ENCODE measurements around the gene FAM186B. TPM values are rescaled to one million over a fixed set of nuclear protein-coding genes. Genes with fewer than 3 reads are reported as not detected.

Gene FAM186B
- total and polyA plus RNA-seq, 2 of the 13 experiments (the other 11 are each of a cell fraction or from before 2014, with no cell fraction given): 0.07 to 0.20 TPM

DNA sequence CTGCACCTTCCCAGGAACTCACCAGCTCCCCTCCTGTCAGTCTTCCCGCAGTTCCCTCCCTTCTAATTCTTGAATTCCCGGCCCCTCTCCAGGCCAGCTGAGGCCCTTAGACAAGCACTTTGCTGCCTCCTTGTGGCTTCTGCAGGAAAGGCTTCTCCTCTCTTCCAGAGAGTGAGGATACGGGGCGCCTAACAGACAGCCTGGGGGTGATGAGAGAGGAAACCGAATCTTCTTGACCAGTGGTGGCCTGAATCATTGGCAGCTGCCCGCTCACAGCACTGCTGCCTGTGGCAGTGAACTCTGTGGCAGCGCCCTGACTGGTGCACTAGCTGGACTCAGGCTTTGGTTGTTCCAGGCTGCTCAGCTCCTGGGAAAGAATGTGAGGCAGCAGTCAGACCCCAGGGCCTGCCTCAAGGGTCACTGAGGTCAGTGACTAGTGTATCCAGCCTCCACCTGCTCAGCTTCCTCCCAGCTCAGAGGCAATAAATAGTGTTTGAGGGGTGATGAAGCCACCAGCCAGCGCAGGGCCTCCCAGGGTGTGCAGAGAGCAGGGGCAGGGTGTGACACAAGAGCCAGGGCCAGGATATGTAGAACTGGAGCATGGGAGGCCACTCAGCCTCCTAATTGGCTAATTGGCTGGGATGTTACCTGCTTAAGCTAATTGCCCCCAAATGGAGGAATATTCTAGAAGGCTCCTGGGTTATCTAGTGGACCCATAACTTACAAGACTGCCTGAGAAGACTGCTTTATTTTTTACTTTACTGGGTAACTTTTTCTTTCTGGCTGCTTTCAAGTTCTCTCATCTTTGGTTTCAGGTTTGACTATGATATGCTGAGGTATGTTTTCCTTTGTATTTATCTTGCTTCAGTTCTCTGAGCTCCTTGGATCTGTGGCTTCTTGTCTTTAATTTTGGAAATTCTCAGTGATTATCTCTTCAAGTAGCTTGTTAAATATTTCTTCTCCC, 24.6 kb downstream of the FAM186B start (continued):
- no peak for TF ChIP-seq UBTF (CRISPR knock-in tag; IDR thresholded peaks at IDR 0.05)
- no peak for TF ChIP-seq ZNF550 (CRISPR knock-in tag; IDR thresholded peaks at IDR 0.05; ENCODE audit: borderline replicate concordance)
- no peak for TF ChIP-seq MAFK (conservative IDR thresholded peaks at IDR 0.05 in 1 of 2, IDR thresholded peaks at IDR 0.05 in 1 of 2; ENCODE audit: low read length in 2 of 2)
- no peak for TF ChIP-seq ZNF564 (CRISPR knock-in tag; IDR thresholded peaks at IDR 0.05)
- TF ChIP-seq ATF5 (CRISPR knock-in tag; IDR thresholded peaks at IDR 0.05; ENCODE audit: low read depth): no peak
- TF ChIP-seq ZNF256 (CRISPR knock-in tag; conservative IDR thresholded peaks at IDR 0.05): no peak
- no peak for TF ChIP-seq ZSCAN12 (CRISPR knock-in tag; IDR thresholded peaks at IDR 0.05)
- no peak for TF ChIP-seq GABPB1 (CRISPR knock-in tag; IDR thresholded peaks at IDR 0.05)
- no peak for TF ChIP-seq HMG20B (CRISPR knock-in tag; conservative IDR thresholded peaks at IDR 0.05)
- TF ChIP-seq CBX5 (CRISPR knock-in tag; IDR thresholded peaks at IDR 0.05; ENCODE audit: borderline replicate concordance): no peak
- TF ChIP-seq, protein P1, sequence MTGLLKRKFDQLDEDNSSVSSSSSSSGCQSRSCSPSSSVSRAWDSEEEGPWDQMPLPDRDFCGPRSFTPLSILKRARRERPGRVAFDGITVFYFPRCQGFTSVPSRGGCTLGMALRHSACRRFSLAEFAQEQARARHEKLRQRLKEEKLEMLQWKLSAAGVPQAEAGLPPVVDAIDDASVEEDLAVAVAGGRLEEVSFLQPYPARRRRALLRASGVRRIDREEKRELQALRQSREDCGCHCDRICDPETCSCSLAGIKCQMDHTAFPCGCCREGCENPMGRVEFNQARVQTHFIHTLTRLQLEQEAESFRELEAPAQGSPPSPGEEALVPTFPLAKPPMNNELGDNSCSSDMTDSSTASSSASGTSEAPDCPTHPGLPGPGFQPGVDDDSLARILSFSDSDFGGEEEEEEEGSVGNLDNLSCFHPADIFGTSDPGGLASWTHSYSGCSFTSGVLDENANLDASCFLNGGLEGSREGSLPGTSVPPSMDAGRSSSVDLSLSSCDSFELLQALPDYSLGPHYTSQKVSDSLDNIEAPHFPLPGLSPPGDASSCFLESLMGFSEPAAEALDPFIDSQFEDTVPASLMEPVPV (CRISPR knock-in tag; IDR thresholded peaks at IDR 0.05): no peak
- TF ChIP-seq ZNF432 (CRISPR knock-in tag; IDR thresholded peaks at IDR 0.05; ENCODE audit: borderline replicate concordance): no peak
- TF ChIP-seq NFIB (CRISPR knock-in tag; IDR thresholded peaks at IDR 0.05; ENCODE audit: borderline replicate concordance): no peak
- TF ChIP-seq SP2 (CRISPR knock-in tag; IDR thresholded peaks at IDR 0.05): no peak
- TF ChIP-seq ZNF552 (CRISPR knock-in tag; IDR thresholded peaks at IDR 0.05; ENCODE audit: borderline replicate concordance): no peak
- TF ChIP-seq RAD51 (IDR thresholded peaks at IDR 0.05; ENCODE audit: borderline replicate concordance): no peak
- TF ChIP-seq ZNF607 (CRISPR knock-in tag; IDR thresholded peaks at IDR 0.05; ENCODE audit: borderline replicate concordance): no peak
- TF ChIP-seq, protein P2, sequence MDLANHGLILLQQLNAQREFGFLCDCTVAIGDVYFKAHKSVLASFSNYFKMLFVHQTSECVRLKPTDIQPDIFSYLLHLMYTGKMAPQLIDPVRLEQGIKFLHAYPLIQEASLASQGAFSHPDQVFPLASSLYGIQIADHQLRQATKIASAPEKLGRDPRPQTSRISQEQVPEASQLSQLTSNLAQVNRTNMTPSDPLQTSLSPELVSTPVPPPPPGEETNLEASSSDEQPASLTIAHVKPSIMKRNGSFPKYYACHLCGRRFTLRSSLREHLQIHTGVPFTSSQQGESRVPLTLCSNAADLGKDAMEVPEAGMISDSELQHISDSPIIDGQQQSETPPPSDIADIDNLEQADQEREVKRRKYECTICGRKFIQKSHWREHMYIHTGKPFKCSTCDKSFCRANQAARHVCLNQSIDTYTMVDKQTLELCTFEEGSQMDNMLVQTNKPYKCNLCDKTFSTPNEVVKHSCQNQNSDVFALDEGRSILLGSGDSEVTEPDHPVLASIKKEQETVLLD (CRISPR knock-in tag; IDR thresholded peaks at IDR 0.05; ENCODE audit: low read depth): no peak
- TF ChIP-seq, protein P3, sequence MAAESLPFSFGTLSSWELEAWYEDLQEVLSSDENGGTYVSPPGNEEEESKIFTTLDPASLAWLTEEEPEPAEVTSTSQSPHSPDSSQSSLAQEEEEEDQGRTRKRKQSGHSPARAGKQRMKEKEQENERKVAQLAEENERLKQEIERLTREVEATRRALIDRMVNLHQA (CRISPR knock-in tag; IDR thresholded peaks at IDR 0.05): no peak
- no peak for TF ChIP-seq YY1 (IDR thresholded peaks at IDR 0.05; ENCODE audit: insufficient read depth, insufficient replicate concordance, low read depth, low read length)
- no peak for TF ChIP-seq NR3C1 (CRISPR knock-in tag; IDR thresholded peaks at IDR 0.05)
- TF ChIP-seq, protein P4, sequence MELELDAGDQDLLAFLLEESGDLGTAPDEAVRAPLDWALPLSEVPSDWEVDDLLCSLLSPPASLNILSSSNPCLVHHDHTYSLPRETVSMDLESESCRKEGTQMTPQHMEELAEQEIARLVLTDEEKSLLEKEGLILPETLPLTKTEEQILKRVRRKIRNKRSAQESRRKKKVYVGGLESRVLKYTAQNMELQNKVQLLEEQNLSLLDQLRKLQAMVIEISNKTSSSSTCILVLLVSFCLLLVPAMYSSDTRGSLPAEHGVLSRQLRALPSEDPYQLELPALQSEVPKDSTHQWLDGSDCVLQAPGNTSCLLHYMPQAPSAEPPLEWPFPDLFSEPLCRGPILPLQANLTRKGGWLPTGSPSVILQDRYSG (CRISPR knock-in tag; IDR thresholded peaks at IDR 0.05): no peak
